Pericardium fibroblast (primary cell): ENCODE results near the gene FXYD1. TPM values are rescaled to one million over a fixed set of nuclear protein-coding genes. Genes with fewer than 3 reads are reported as not detected.

Experiments used
- total RNA-seq: library from RNA; depleted of rRNA; stranded (reverse); fragments of >200 nt; gene quantifications from 2 replicates; pipeline ENCODE4 v1.2.3, GENCODE V29; 2015

The FXYD1 gene
- total RNA-seq, result 8.5 and 18.8 TPM in 2 replicates

GRCh38 chr19:35138305-35138892, at the start of gene FXYD1:
FXYD1 (plus strand) TSS chr19:35138824; CDS start chr19:35140080, 1,256 bp downstream.

GRCh38 chr19:35115177-35115951, 23.3 kb upstream of the FXYD1 start, which contains the start of gene FXYD3:
FXYD3 (plus strand) TSS chr19:35115823; CDS start chr19:35119377, 3,554 bp downstream.

GRCh38 chr19:35134601-35135242, 3.9 kb upstream of the FXYD1 start, which contains the start of gene LGI4:
LGI4 (minus strand) TSS chr19:35135059; CDS start chr19:35134680, 379 bp downstream.

GRCh38 chr19:35143231-35143715, 4.6 kb downstream of the FXYD1 start, which contains the start of gene FXYD7:
FXYD7 (plus strand) TSS chr19:35143255; CDS start chr19:35143334, 79 bp downstream.

GRCh38 chr19:35154525-35155406, 16.1 kb downstream of the FXYD1 start, which contains the start of gene FXYD5:
FXYD5 (plus strand) TSS chr19:35154735; CDS start chr19:35155551, 816 bp downstream.

Other genes starting within 250 kb of the FXYD1 start
- gene ZNF30, start 211.9 kb upstream of the FXYD1 start, total RNA-seq, result 0.94 and 17.9 TPM in 2 replicates
- gene ZNF792, start 174.6 kb upstream of the FXYD1 start, total RNA-seq, result 2.2 and 3.6 TPM in 2 replicates
- gene GRAMD1A, start 138.5 kb upstream of the FXYD1 start, total RNA-seq, result 48.3 and 53.9 TPM in 2 replicates
- gene SCN1B, start 108.4 kb upstream of the FXYD1 start, total RNA-seq, result 5.2 and 27.2 TPM in 2 replicates
- gene HPN, start 97.1 kb upstream of the FXYD1 start, total RNA-seq, result 0.70 and 0.94 TPM in 2 replicates
- gene FXYD3, start 23.0 kb upstream of the FXYD1 start, total RNA-seq, result not detected in 2 replicates
- 0.23 and 0.26 TPM in 2 replicates for gene LGI4, start 3.8 kb upstream of the FXYD1 start, total RNA-seq
- gene FXYD7, start 4.4 kb downstream of the FXYD1 start, total RNA-seq, result not detected in 2 replicates
- gene FXYD5, start 15.9 kb downstream of the FXYD1 start, total RNA-seq, result 118 and 128 TPM in 2 replicates
- not detected in 2 replicates for gene FAM187B, start 89.9 kb downstream of the FXYD1 start, total RNA-seq
- gene LSR, start 110.2 kb downstream of the FXYD1 start, total RNA-seq, result 2.0 TPM in 1 of 2 replicates, not detected in the other
- 67.1 and 76.7 TPM in 2 replicates for gene USF2, start 130.1 kb downstream of the FXYD1 start, total RNA-seq
- gene HAMP, start 143.7 kb downstream of the FXYD1 start, total RNA-seq, result not detected in 2 replicates
- 0.82 and 0.94 TPM in 2 replicates for gene MAG, start 153.3 kb downstream of the FXYD1 start, total RNA-seq
- gene CD22, start 190.4 kb downstream of the FXYD1 start, total RNA-seq, result 0.26 TPM in 1 of 2 replicates, not detected in the other
- gene FFAR1, start 209.1 kb downstream of the FXYD1 start, total RNA-seq, result not detected in 2 replicates
- gene FFAR3, start 219.6 kb downstream of the FXYD1 start, total RNA-seq, result 0.12 and 0.26 TPM in 2 replicates
- gene GPR42, start 232.2 kb downstream of the FXYD1 start, total RNA-seq, result not detected in 2 replicates